HEK293T (cell line): Measurements from ENCODE around the gene HTR7.

Experiments used
- CTCF ChIA-PET: fragments of 350-600 bp; formaldehyde crosslinking; extraction: SDS; loops from one replicate; lab custom pipeline; 2021; ENCODE audit warnings: antibody characterized with exemption, inconsistent platforms; lab: Yijun Ruan, JAX
- POLR2A ChIA-PET: fragments of 350-600 bp; formaldehyde crosslinking; extraction: SDS; loops from one replicate; lab custom pipeline; 2020; ENCODE audit warnings: antibody characterized with exemption, inconsistent platforms; lab: Yijun Ruan, JAX
- DNase-seq: peaks from one replicate; pipeline ENCODE4 v3.0.0; 2012; ENCODE audit warnings: mixed read lengths; ENCODE audit errors: extremely low spot score
- ARNT ChIP-seq: fragments of 450-650 bp; IDR thresholded peaks from 2 replicates; pipeline ENCODE4 v1.6.1; 2017; ENCODE audit warnings: mild to moderate bottlenecking
- BHLHE40 ChIP-seq: fragments of 450-650 bp; IDR thresholded peaks from 2 replicates; pipeline ENCODE4 v1.6.1; 2016; ENCODE audit warnings: mild to moderate bottlenecking, moderate library complexity, borderline replicate concordance
- CTBP1 ChIP-seq: fragments of 450-650 bp; IDR thresholded peaks from 2 replicates; pipeline ENCODE4 v1.6.1; 2016; ENCODE audit warnings: borderline replicate concordance
- ELF4 ChIP-seq: fragments of 450-650 bp; IDR thresholded peaks from 2 replicates; pipeline ENCODE4 v1.6.1; 2017; ENCODE audit warnings: antibody characterized with exemption
- FOXA1 ChIP-seq: fragments of 450-650 bp; IDR thresholded peaks from 2 replicates; pipeline ENCODE4 v1.6.1; 2016; ENCODE audit warnings: mild to moderate bottlenecking
- FOXK2 ChIP-seq: fragments of 450-650 bp; IDR thresholded peaks from 2 replicates; pipeline ENCODE4 v1.6.1; 2016; ENCODE audit warnings: mild to moderate bottlenecking
- FOXM1 ChIP-seq: fragments of 450-650 bp; IDR thresholded peaks from 2 replicates; pipeline ENCODE4 v1.6.1; 2017; ENCODE audit warnings: mild to moderate bottlenecking, borderline replicate concordance
- HDGF ChIP-seq: fragments of 450-650 bp; IDR thresholded peaks from 2 replicates; pipeline ENCODE4 v1.6.1; 2017; ENCODE audit warnings: antibody characterized with exemption, borderline replicate concordance
- L3MBTL2 ChIP-seq: fragments of 450-650 bp; conservative IDR thresholded peaks from 2 replicates; pipeline ENCODE4 v1.6.1; 2016; ENCODE audit warnings: mild to moderate bottlenecking
- LEF1 ChIP-seq: fragments of 450-650 bp; IDR thresholded peaks from 2 replicates; pipeline ENCODE4 v1.6.1; 2017; ENCODE audit warnings: mild to moderate bottlenecking, borderline replicate concordance
- NFRKB ChIP-seq: fragments of 450-650 bp; IDR thresholded peaks from 2 replicates; pipeline ENCODE4 v1.6.1; 2016; ENCODE audit warnings: mild to moderate bottlenecking, moderate library complexity
- PKNOX1 ChIP-seq: fragments of 450-650 bp; IDR thresholded peaks from 2 replicates; pipeline ENCODE4 v1.6.1; 2016
- SP1 ChIP-seq: fragments of 450-650 bp; IDR thresholded peaks from 2 replicates; pipeline ENCODE4 v1.6.1; 2017
- SUZ12 ChIP-seq: fragments of 450-650 bp; IDR thresholded peaks from 2 replicates; pipeline ENCODE4 v1.6.1; 2016; ENCODE audit warnings: mild to moderate bottlenecking
- TARDBP ChIP-seq: fragments of 450-650 bp; IDR thresholded peaks from 2 replicates; pipeline ENCODE4 v1.6.1; 2016
- ZNF384 ChIP-seq: fragments of 450-650 bp; IDR thresholded peaks from 2 replicates; pipeline ENCODE4 v1.6.1; 2016

The HTR7 gene

GRCh38 chr10:90856261-90856660 is 1.6 kb downstream of the HTR7 start:
- POLR2A ChIA-PET = no interaction called here
- CTCF ChIA-PET = interaction anchor here (0.8 kb wide), 1 partner anchor 105 kb away, joined by 3 read pairs; no protein-coding TSS in a partner anchor
- no peak for DNase-seq
- TF ChIP-seq ELF4 (no peak), PKNOX1 (no peak), LEF1 (no peak), BHLHE40 (no peak), SUZ12 (no peak), FOXK2 (no peak), HDGF (no peak), FOXA1 (no peak), ARNT (no peak), ZNF384 (no peak)

GRCh38 chr10:90855126-90855525 is 2.7 kb downstream of the HTR7 start:
- ChIA-PET CTCF (interaction anchor here (0.6 kb wide), 1 partner anchor 11 kb away, joined by 7 read pairs; no protein-coding TSS in a partner anchor), POLR2A (no interaction called here)
- TF ChIP-seq BHLHE40 (no peak), CTBP1 (no peak)
- no peak for DNase-seq

- ChIA-PET POLR2A (no interaction called here), CTCF (no interaction called here)
- DNase-seq = no peak
- TF ChIP-seq BHLHE40 (no peak), HDGF (no peak), FOXA1 (no peak), CTBP1 (no peak), FOXM1 (no peak), TARDBP (no peak), SP1 (no peak), FOXK2 (no peak), NFRKB (no peak), SUZ12 (no peak), ARNT (no peak), L3MBTL2 (no peak)
Observed at GRCh38 chr10:90849956-90850749, 7.7 kb downstream of the HTR7 start.

GRCh38 chr10:90847436-90847835 is 10.4 kb downstream of the HTR7 start:
- DNase-seq = no peak
- ChIA-PET CTCF (no interaction called here), POLR2A (interaction anchor here (1.6 kb wide), 1 partner anchor 24 kb away, joined by 5 read pairs; the partner anchor contains the start of gene RPP30)
- no peak for TF ChIP-seq ELF4
- no peak for TF ChIP-seq CTBP1
- no peak for TF ChIP-seq PKNOX1
- no peak for TF ChIP-seq NFRKB
- TF ChIP-seq LEF1 = no peak
- no peak for TF ChIP-seq BHLHE40
- no peak for TF ChIP-seq SUZ12
- no peak for TF ChIP-seq FOXA1
- no peak for TF ChIP-seq ZNF384
- TF ChIP-seq ARNT = no peak

- POLR2A ChIA-PET = interaction anchor here (1.6 kb wide), 1 partner anchor 25 kb away, joined by 5 read pairs; the partner anchor contains the start of gene RPP30
- no peak for DNase-seq
- TF ChIP-seq SP1 (no peak), FOXA1 (no peak), BHLHE40 (no peak)
- CTCF ChIA-PET = no interaction called here
Observed at GRCh38 chr10:90846746-90847145, 11.1 kb downstream of the HTR7 start.

GRCh38 chr10:90845726-90846125 is 12.1 kb downstream of the HTR7 start:
- ChIA-PET CTCF (no interaction called here), POLR2A (no interaction called here)
- TF ChIP-seq NFRKB (no peak), TARDBP (no peak), ZNF384 (no peak), FOXA1 (no peak)
- no peak for DNase-seq

GRCh38 chr10:90842725-90843124 is 15.1 kb downstream of the HTR7 start:
- CTCF ChIA-PET = no interaction called here
- POLR2A ChIA-PET = no interaction called here
- DNase-seq = no peak
- no peak for TF ChIP-seq HDGF
- TF ChIP-seq ZNF384 = no peak
- no peak for TF ChIP-seq ELF4
- no peak for TF ChIP-seq PKNOX1
- no peak for TF ChIP-seq FOXA1
- no peak for TF ChIP-seq ARNT
- TF ChIP-seq CTBP1 = no peak
- no peak for TF ChIP-seq TARDBP
- no peak for TF ChIP-seq NFRKB
- TF ChIP-seq BHLHE40 = no peak
- TF ChIP-seq SP1 = no peak
- no peak for TF ChIP-seq FOXM1
- TF ChIP-seq SUZ12 = no peak
- TF ChIP-seq FOXK2 = no peak
- TF ChIP-seq L3MBTL2 = no peak
- no peak for TF ChIP-seq LEF1
